DMS153 (cell line): Measurements from ENCODE around the gene PDE11A.
"Not testable (repeated sequence)": the region's sequence is repeated elsewhere in the genome, so short reads cannot be mapped to it uniquely, and the experiment has no call there.

ENCODE experiments used
- DNase-seq: peaks from one replicate; lab custom pipeline; 2025; lab: John Stamatoyannopoulos, UW

PDE11A gene

GRCh38 chr2:178072383-178073301 lies at the start of gene PDE11A:
PDE11A (minus strand) TSS chr2:178072777; CDS start chr2:178072437, 340 bp downstream.
- peak; percentile 89 for DNase-seq

GRCh38 chr2:178119179-178119922 lies 46.8 kb upstream of the PDE11A start:
- DNase-seq = no peak

GRCh38 chr2:178117725-178118124 lies 45.1 kb upstream of the PDE11A start:
- DNase-seq = no peak

GRCh38 chr2:178115271-178115670 lies 42.7 kb upstream of the PDE11A start:
- DNase-seq = no peak

- DNase-seq = no peak
Measured at GRCh38 chr2:178114462-178114861, 41.9 kb upstream of the PDE11A start.

- DNase-seq = peak; percentile 86
Measured at GRCh38 chr2:178112202-178113152, 39.9 kb upstream of the PDE11A start, which contains the start of gene RBM45. RBM45 (plus strand) TSS chr2:178112437; CDS start chr2:178112547, 110 bp downstream.

- no peak for DNase-seq
Measured at GRCh38 chr2:178111743-178112142, 39.2 kb upstream of the PDE11A start.

GRCh38 chr2:178110681-178111080 lies 38.1 kb upstream of the PDE11A start:
- no peak for DNase-seq

- peak; percentile 58 for DNase-seq
Measured at GRCh38 chr2:178109813-178110212, 37.2 kb upstream of the PDE11A start.

- no peak for DNase-seq
Measured at GRCh38 chr2:178108176-178108575, 35.6 kb upstream of the PDE11A start.

- no peak for DNase-seq
Measured at GRCh38 chr2:178106053-178106452, 33.5 kb upstream of the PDE11A start.

GRCh38 chr2:178105566-178105965 lies 33.0 kb upstream of the PDE11A start:
- DNase-seq = no peak

- no peak for DNase-seq
Measured at GRCh38 chr2:178101321-178102079, 28.9 kb upstream of the PDE11A start.

GRCh38 chr2:178093471-178093870 lies 20.9 kb upstream of the PDE11A start:
- no peak for DNase-seq

- DNase-seq = no peak
Measured at GRCh38 chr2:178088774-178089270, 16.2 kb upstream of the PDE11A start.

- DNase-seq = no peak
Measured at GRCh38 chr2:178084273-178084672, 11.7 kb upstream of the PDE11A start.

- DNase-seq = no peak
Measured at GRCh38 chr2:178082408-178083045, 9.9 kb upstream of the PDE11A start.

- not testable (repeated sequence) for DNase-seq
Measured at GRCh38 chr2:178079279-178079678, 6.7 kb upstream of the PDE11A start.

- no peak for DNase-seq
Measured at GRCh38 chr2:178076130-178076529, 3.6 kb upstream of the PDE11A start.

GRCh38 chr2:178075006-178075326 lies 2.4 kb upstream of the PDE11A start:
- no peak for DNase-seq
